Measurements from ENCODE around the gene CELF1.

- TF ChIP-seq CTCF (IDR thresholded peaks at IDR 0.05): no peak
- no peak for TF ChIP-seq ZFX (IDR thresholded peaks at IDR 0.05; ENCODE audit: borderline replicate concordance)
Observed at GRCh38 chr11:47499614-47500013, 53.3 kb downstream of the CELF1 start.

Data from 22Rv1 (cell line).